Mammary epithelial cell (primary cell): ENCODE data around the gene HES6.

Source experiments
- EZH2 ChIP-seq: IDR thresholded peaks from 2 replicates; pipeline ENCODE4 v1.6.1; 2012; ENCODE audit warnings: low read length, inconsistent platforms, borderline replicate concordance
- TF ChIP-seq, protein P1 (sequence below), 2 donors: IDR thresholded peaks in 1 of 2; conservative IDR thresholded peaks in 1 of 2; 2 replicates each; pipeline ENCODE4 v1.5.1; 2011 to 2012; ENCODE audit warnings: inconsistent platforms in 2 of 2, low read length in 2 of 2, mild to moderate bottlenecking in 2 of 2, control low read depth in 1 of 2, low read depth in 1 of 2; ENCODE audit not compliant: insufficient read depth in 1 of 2; ENCODE audit errors: extremely low read depth in 1 of 2

DNA sequence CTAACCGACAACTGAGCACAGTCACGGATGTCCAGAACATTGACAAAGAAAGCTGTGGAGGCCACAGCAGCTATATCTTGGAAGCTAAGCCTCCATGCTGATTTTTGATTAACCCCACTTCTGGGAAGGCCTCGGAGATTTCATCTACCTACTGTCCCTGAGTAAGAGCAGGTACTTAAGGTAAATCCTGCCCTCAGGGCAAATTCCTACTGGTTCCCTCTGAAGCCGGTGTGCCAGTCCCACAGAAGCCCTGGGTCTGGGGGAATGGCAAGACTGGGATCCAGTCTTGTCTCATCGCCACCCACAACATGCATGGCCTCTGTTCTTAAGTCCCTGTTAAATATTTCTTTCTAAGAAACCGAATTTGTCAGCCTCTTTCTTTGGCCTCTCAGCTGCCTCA, 29.9 kb upstream of the HES6 start:
- TF ChIP-seq, protein P1, sequence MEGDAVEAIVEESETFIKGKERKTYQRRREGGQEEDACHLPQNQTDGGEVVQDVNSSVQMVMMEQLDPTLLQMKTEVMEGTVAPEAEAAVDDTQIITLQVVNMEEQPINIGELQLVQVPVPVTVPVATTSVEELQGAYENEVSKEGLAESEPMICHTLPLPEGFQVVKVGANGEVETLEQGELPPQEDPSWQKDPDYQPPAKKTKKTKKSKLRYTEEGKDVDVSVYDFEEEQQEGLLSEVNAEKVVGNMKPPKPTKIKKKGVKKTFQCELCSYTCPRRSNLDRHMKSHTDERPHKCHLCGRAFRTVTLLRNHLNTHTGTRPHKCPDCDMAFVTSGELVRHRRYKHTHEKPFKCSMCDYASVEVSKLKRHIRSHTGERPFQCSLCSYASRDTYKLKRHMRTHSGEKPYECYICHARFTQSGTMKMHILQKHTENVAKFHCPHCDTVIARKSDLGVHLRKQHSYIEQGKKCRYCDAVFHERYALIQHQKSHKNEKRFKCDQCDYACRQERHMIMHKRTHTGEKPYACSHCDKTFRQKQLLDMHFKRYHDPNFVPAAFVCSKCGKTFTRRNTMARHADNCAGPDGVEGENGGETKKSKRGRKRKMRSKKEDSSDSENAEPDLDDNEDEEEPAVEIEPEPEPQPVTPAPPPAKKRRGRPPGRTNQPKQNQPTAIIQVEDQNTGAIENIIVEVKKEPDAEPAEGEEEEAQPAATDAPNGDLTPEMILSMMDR (conservative IDR thresholded peaks at IDR 0.05 in 1 of 2, IDR thresholded peaks at IDR 0.05 in 1 of 2; ENCODE audit: extremely low read depth in 1 of 2, insufficient read depth in 1 of 2, low read depth in 1 of 2, low read length in 2 of 2): no peak
- no peak for TF ChIP-seq EZH2
